Measurements from ENCODE around the gene PLPP4.

PLPP4 gene

GRCh38 chr10:120477021-120477742 lies 20.2 kb downstream of the PLPP4 start:
- Histone ChIP-seq H4K20me1 (ENCODE audit: insufficient read depth) (no peaks in the 10 kb centered on the region), H2AFZ (ENCODE audit: low read depth) (no peak overlapping the region; the same call in 1 of the 2 replicates), H3K36me3 (ENCODE audit: insufficient read depth) (no peaks in the 10 kb centered on the region), H3K9ac (no peak overlapping the region), H3K4me3 (IDR thresholded peaks at IDR 0.05; ENCODE audit: insufficient read depth, low read depth, low read length) (no peak overlapping the region), H3K4me2 (no peak overlapping the region), H3K4me1 (ENCODE audit: low read depth, poor library complexity, severe bottlenecking) (no peaks in the 10 kb centered on the region), H3K27ac (no peak overlapping the region), H3K79me2 (ENCODE audit: insufficient read depth, low read depth) (no peaks in the 10 kb centered on the region), H3K27me3 (ENCODE audit: insufficient read depth, low read depth) (no peaks in the 10 kb centered on the region)
- TF ChIP-seq, protein P1, sequence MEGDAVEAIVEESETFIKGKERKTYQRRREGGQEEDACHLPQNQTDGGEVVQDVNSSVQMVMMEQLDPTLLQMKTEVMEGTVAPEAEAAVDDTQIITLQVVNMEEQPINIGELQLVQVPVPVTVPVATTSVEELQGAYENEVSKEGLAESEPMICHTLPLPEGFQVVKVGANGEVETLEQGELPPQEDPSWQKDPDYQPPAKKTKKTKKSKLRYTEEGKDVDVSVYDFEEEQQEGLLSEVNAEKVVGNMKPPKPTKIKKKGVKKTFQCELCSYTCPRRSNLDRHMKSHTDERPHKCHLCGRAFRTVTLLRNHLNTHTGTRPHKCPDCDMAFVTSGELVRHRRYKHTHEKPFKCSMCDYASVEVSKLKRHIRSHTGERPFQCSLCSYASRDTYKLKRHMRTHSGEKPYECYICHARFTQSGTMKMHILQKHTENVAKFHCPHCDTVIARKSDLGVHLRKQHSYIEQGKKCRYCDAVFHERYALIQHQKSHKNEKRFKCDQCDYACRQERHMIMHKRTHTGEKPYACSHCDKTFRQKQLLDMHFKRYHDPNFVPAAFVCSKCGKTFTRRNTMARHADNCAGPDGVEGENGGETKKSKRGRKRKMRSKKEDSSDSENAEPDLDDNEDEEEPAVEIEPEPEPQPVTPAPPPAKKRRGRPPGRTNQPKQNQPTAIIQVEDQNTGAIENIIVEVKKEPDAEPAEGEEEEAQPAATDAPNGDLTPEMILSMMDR (conservative IDR thresholded peaks at IDR 0.05; ENCODE audit: low read depth, low read length): no peak

- TF ChIP-seq, protein P1 (conservative IDR thresholded peaks at IDR 0.05; ENCODE audit: low read depth, low read length): no peak
- Histone ChIP-seq H3K9ac (no peak overlapping the region), H3K4me1 (ENCODE audit: low read depth, poor library complexity, severe bottlenecking) (no peaks in the 10 kb centered on the region), H3K27me3 (ENCODE audit: insufficient read depth, low read depth) (no peaks in the 10 kb centered on the region), H3K36me3 (ENCODE audit: insufficient read depth) (no peaks in the 10 kb centered on the region), H2AFZ (ENCODE audit: low read depth) (no peak overlapping the region; the same call in 1 of the 2 replicates), H3K79me2 (ENCODE audit: insufficient read depth, low read depth) (no peaks in the 10 kb centered on the region), H3K4me2 (no peak overlapping the region), H4K20me1 (ENCODE audit: insufficient read depth) (no peaks in the 10 kb centered on the region), H3K4me3 (IDR thresholded peaks at IDR 0.05; ENCODE audit: insufficient read depth, low read depth, low read length) (no peak overlapping the region), H3K27ac (no peak overlapping the region)
Measured at GRCh38 chr10:120477743-120478141, 20.7 kb downstream of the PLPP4 start.

GRCh38 chr10:120478386-120478785 lies 21.4 kb downstream of the PLPP4 start:
- Histone ChIP-seq H3K9ac (no peak overlapping the region), H3K4me2 (no peak overlapping the region), H3K4me3 (IDR thresholded peaks at IDR 0.05; ENCODE audit: insufficient read depth, low read depth, low read length) (no peak overlapping the region), H4K20me1 (ENCODE audit: insufficient read depth) (no peaks in the 10 kb centered on the region), H3K27ac (no peak overlapping the region), H3K36me3 (ENCODE audit: insufficient read depth) (no peaks in the 10 kb centered on the region), H2AFZ (ENCODE audit: low read depth) (no peak overlapping the region), H3K79me2 (ENCODE audit: insufficient read depth, low read depth) (no peaks in the 10 kb centered on the region), H3K27me3 (ENCODE audit: insufficient read depth, low read depth) (no peaks in the 10 kb centered on the region), H3K4me1 (ENCODE audit: low read depth, poor library complexity, severe bottlenecking) (no peaks in the 10 kb centered on the region)
- TF ChIP-seq, protein P1 (conservative IDR thresholded peaks at IDR 0.05; ENCODE audit: low read depth, low read length): no peak

DNA sequence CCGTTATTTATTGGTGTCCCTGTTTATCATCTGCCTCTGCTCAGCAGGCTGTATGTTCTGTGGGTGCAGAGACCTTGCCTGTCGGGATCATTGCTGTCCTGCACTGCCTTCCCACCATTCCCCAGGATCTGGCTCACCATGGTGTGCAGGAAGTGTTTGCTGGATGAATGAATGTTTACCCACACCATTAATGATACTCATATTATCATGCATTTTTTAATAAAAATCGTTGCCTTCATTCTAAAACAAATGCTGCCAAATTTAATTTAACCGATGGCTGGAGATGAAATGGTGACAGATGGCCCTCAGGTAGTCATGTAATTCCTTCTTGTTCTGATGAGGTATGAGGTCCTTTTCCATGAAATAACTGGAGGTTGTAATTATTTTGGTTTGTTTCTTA lies 22.5 kb downstream of the PLPP4 start:
- Histone ChIP-seq H3K4me2 (no peak overlapping the region), H4K20me1 (ENCODE audit: insufficient read depth) (no peaks in the 10 kb centered on the region), H3K4me3 (IDR thresholded peaks at IDR 0.05; ENCODE audit: insufficient read depth, low read depth, low read length) (no peak overlapping the region), H3K79me2 (ENCODE audit: insufficient read depth, low read depth) (no peaks in the 10 kb centered on the region), H3K27ac (no peak overlapping the region), H3K36me3 (ENCODE audit: insufficient read depth) (no peaks in the 10 kb centered on the region), H3K4me1 (ENCODE audit: low read depth, poor library complexity, severe bottlenecking) (no peaks in the 10 kb centered on the region), H3K9ac (no peak overlapping the region), H2AFZ (ENCODE audit: low read depth) (no peak overlapping the region), H3K27me3 (ENCODE audit: insufficient read depth, low read depth) (no peaks in the 10 kb centered on the region)
- TF ChIP-seq, protein P1 (conservative IDR thresholded peaks at IDR 0.05; ENCODE audit: low read depth, low read length): no peak
